Measurements from ENCODE around the gene CACNA1H. TPM values are rescaled to one million over a fixed set of nuclear protein-coding genes. Genes with fewer than 3 reads are reported as not detected.

The CACNA1H gene
- total RNA-seq, 1 experiment from 2014 or later, result 24.3 TPM

DNA sequence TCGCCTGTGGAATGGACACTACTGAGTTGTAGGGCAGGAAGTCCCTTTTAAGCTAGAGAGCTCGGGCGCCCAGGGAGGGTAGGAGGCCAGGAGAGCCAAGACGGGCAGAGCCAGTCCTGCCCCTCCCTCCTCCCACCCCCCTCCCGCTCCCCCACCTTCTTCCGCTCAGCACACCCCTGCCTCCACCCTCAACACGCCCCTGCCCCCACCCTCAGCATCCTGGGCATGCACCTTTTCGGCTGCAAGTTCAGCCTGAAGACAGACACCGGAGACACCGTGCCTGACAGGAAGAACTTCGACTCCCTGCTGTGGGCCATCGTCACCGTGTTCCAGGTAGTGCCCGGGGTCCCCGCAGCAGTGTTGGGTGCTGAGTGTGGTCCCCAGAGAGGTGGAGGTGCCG, 53.9 kb downstream of the CACNA1H start:
- no TSS peak for BruUV-seq (replicated peaks)
- TF ChIP-seq SP1 (IDR thresholded peaks at IDR 0.05; ENCODE audit: low read depth), result no peak
- TF ChIP-seq ZNF274 (IDR thresholded peaks at IDR 0.05; ENCODE audit: low read depth, low read length), result no peak
- no peak for TF ChIP-seq POLR2A (IDR thresholded peaks at IDR 0.05; ENCODE audit: borderline replicate concordance, extremely low read depth, insufficient read depth, insufficient read length)
- no peak for TF ChIP-seq EZH2 (IDR thresholded peaks at IDR 0.05)
- no peak for TF ChIP-seq JUND (IDR thresholded peaks at IDR 0.05)
- no peak for TF ChIP-seq RAD21 (IDR thresholded peaks at IDR 0.05; ENCODE audit: low read depth)
- no peak for TF ChIP-seq FOSL1 (IDR thresholded peaks at IDR 0.05; ENCODE audit: low read depth)
- TF ChIP-seq, protein P1, sequence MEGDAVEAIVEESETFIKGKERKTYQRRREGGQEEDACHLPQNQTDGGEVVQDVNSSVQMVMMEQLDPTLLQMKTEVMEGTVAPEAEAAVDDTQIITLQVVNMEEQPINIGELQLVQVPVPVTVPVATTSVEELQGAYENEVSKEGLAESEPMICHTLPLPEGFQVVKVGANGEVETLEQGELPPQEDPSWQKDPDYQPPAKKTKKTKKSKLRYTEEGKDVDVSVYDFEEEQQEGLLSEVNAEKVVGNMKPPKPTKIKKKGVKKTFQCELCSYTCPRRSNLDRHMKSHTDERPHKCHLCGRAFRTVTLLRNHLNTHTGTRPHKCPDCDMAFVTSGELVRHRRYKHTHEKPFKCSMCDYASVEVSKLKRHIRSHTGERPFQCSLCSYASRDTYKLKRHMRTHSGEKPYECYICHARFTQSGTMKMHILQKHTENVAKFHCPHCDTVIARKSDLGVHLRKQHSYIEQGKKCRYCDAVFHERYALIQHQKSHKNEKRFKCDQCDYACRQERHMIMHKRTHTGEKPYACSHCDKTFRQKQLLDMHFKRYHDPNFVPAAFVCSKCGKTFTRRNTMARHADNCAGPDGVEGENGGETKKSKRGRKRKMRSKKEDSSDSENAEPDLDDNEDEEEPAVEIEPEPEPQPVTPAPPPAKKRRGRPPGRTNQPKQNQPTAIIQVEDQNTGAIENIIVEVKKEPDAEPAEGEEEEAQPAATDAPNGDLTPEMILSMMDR (IDR thresholded peaks at IDR 0.05 in 2 of 3, conservative IDR thresholded peaks at IDR 0.05 in 1 of 3; ENCODE audit: borderline replicate concordance in 1 of 3, insufficient read depth in 1 of 3, low read depth in 2 of 3, low read length in 2 of 3), result no peak
- no peak for TF ChIP-seq EZH2phosphoT487 (IDR thresholded peaks at IDR 0.05; ENCODE audit: borderline replicate concordance)
- TF ChIP-seq SRF (IDR thresholded peaks at IDR 0.05; ENCODE audit: low read depth), result no peak
- TF ChIP-seq EGR1 (IDR thresholded peaks at IDR 0.05; ENCODE audit: low read depth), result no peak
- TF ChIP-seq, protein P2, sequence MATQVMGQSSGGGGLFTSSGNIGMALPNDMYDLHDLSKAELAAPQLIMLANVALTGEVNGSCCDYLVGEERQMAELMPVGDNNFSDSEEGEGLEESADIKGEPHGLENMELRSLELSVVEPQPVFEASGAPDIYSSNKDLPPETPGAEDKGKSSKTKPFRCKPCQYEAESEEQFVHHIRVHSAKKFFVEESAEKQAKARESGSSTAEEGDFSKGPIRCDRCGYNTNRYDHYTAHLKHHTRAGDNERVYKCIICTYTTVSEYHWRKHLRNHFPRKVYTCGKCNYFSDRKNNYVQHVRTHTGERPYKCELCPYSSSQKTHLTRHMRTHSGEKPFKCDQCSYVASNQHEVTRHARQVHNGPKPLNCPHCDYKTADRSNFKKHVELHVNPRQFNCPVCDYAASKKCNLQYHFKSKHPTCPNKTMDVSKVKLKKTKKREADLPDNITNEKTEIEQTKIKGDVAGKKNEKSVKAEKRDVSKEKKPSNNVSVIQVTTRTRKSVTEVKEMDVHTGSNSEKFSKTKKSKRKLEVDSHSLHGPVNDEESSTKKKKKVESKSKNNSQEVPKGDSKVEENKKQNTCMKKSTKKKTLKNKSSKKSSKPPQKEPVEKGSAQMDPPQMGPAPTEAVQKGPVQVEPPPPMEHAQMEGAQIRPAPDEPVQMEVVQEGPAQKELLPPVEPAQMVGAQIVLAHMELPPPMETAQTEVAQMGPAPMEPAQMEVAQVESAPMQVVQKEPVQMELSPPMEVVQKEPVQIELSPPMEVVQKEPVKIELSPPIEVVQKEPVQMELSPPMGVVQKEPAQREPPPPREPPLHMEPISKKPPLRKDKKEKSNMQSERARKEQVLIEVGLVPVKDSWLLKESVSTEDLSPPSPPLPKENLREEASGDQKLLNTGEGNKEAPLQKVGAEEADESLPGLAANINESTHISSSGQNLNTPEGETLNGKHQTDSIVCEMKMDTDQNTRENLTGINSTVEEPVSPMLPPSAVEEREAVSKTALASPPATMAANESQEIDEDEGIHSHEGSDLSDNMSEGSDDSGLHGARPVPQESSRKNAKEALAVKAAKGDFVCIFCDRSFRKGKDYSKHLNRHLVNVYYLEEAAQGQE (IDR thresholded peaks at IDR 0.05; ENCODE audit: low read depth), result no peak
- no peak for TF ChIP-seq POLR2AphosphoS5 (IDR thresholded peaks at IDR 0.05; ENCODE audit: low read depth, low read length)
- TF ChIP-seq TCF7L2 (IDR thresholded peaks at IDR 0.05; ENCODE audit: borderline replicate concordance, extremely low read depth, insufficient read depth, insufficient read length), result no peak
- ChIA-PET POLR2A (no interaction called here), CTCF (no interaction called here), RAD21 (ENCODE audit: low non-redundant PET in 1 of 2, low total read pairs in 2 of 2, uncharacterized antibody in 2 of 2, unreplicated experiment in 2 of 2) (interaction anchor here in 1 of 2 experiments (0.7 kb wide), 1 partner anchor 1842 kb away, joined by 4 read pairs; no protein-coding TSS in a partner anchor)
- Histone ChIP-seq H3K27me3 (ENCODE audit: insufficient read depth, low read length) (no peaks in the 10 kb centered on the region), H3K4me3 (replicated peaks in 1 of 2; ENCODE audit: low read depth in 1 of 2, low read length in 2 of 2) (no peak overlapping the region), H2AFZ (ENCODE audit: low read depth, low read length, poor library complexity, severe bottlenecking) (no peak overlapping the region), H3K9me2 (ENCODE audit: insufficient read depth) (no peaks in the 10 kb centered on the region), H3K9me3 (ENCODE audit: control insufficient read depth in 1 of 2, insufficient read depth in 1 of 2, low read depth in 1 of 2, low read length in 2 of 2) (no peaks in the 10 kb centered on the region), H3K27ac (ENCODE audit: low read depth, low read length) (no peak overlapping the region), H3K79me2 (ENCODE audit: insufficient read depth, low read length) (no peaks in the 10 kb centered on the region), H3K4me1 (ENCODE audit: control insufficient read depth in 1 of 2, insufficient read depth in 2 of 2, low read length in 2 of 2) (no peaks in the 10 kb centered on the region), H3K9ac (ENCODE audit: low read length) (no peak overlapping the region), H4K20me1 (ENCODE audit: insufficient read depth) (no peaks in the 10 kb centered on the region), H3K36me3 (ENCODE audit: control insufficient read depth in 1 of 2, insufficient read depth in 2 of 2, low read length in 2 of 2) (no peaks in the 10 kb centered on the region), H3K4me2 (ENCODE audit: low read length) (no peak overlapping the region)
- DNase-seq (ENCODE audit: low read depth, low spot score) (no peak), ATAC-seq (no peak)
- intact Hi-C loops (cut with micrococcal nuclease), result no loop called here
